C1 segment of cervical spinal cord (tissue), 14 donors: ENCODE measurements around the gene ADGRL1.
A peak's percentile ranks its signal among the peaks of the same experiment; 100 is the strongest.
"Not testable (repeated sequence)": the region's sequence is repeated elsewhere in the genome, so short reads cannot be mapped to it uniquely, and the experiment has no call there.

Source experiments
- DNase-seq, 14 donors: peaks; one replicate each; lab custom pipeline; 2025; lab: John Stamatoyannopoulos, UW

Gene ADGRL1

GRCh38 chr19:14161305-14161704 lies 44.7 kb downstream of the ADGRL1 start:
- DNase-seq: no peak

GRCh38 chr19:14160017-14160703 lies 45.8 kb downstream of the ADGRL1 start:
- peak in 1 of 14 donors; percentile 29 for DNase-seq

DNA sequence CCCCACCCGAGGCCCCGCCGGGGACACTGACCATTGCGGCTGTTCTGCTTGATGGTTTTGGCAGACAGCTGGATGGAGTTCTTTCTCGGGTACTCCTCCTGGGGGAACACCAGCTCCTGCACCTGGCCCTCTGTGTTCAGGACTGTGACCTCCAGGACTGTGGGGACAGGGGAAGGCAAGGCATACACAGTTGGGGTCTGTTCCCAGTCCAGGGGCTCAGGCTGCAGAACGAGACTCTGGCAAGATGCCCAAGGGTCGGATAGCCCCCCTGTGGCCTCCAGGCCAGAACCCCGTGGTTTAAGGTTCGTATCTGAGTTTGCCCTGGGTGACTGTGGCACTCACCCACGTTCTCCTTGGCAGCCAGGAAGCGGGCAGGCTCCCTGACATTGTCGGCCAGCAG lies 46.9 kb downstream of the ADGRL1 start:
- DNase-seq: no peak

- no peak for DNase-seq
Measured at GRCh38 chr19:14158276-14159023, 47.5 kb downstream of the ADGRL1 start.

GRCh38 chr19:14156971-14157717 lies 48.8 kb downstream of the ADGRL1 start:
- DNase-seq: no peak

DNA sequence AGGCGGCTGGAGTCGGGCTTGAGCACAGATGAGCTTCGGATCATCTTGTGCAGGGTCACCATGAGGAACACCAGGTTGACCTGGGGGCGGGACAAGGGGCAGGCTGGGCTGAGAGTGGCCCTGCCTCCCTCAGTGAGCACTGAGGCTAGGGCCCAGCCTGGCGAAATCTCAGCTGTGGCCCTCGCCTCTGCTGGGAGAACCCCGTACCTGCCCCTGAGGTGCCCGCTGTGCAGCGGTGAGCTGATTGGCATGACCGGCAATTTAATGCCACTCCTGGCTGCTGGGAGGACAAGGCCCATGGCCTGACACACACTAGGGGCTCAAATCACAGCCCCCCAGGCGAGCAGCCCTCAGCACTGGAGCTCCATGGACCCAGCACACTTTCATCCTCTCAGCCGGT lies 49.8 kb downstream of the ADGRL1 start:
- DNase-seq: no peak

DNA sequence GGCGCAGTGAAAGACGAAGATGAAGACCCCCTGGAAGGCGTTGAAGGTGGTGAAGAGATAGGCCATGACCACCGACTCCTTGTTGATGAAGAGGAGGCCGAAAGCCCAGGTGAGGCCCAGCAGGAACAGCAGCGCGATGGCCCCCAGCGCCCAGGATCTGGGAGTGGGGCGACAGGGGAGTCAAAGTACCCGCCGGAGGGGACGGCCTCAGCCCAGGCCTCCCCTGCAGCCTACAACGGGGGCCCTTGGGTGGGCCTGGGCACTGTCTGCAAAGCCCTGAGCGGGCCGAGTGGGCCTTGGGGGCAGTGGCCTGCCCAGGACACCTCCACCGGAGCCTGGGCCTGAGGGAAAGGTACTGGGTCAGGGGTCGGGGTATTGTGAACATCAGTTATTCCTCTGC lies 50.6 kb downstream of the ADGRL1 start:
- DNase-seq: no peak

GRCh38 chr19:14152713-14153112 lies 53.3 kb downstream of the ADGRL1 start:
- no peak for DNase-seq

- DNase-seq: no peak
Measured at GRCh38 chr19:14150770-14151661, 55.0 kb downstream of the ADGRL1 start.

DNA sequence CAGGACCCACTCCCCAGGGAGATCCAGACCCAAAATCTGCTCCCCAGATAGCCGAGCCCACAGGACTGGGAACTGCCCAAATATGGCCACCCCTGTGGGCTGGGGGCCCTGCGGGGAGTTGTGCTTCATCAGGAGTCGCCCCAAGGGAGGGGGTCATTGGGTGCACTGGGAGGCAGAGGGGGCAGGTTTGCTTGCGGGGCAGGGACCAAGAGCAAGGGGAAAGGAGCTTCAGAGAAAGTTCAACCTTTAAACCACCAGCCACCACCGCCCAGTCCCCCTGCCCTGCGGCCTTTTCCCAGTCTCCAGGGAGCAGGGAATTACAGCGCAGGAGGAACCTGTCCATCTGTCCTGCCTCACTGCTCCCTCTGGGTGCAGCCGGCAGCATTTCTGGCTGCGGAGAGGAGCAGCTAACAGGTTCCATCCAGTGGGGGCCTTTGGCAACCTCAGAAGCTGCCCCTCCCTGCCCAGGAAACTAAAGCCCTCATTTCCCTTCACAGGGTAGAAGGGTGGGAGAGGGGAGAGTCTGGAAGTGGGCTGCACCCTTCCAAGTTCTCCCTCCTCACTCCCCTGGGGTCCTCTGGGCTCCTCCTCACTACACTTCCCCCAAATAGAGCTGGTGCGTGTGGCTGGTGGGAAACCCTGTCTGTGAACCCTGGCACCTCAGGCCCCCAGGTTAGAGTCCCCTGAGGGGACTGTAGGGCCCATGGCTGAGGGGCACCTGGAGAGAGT lies 55.8 kb downstream of the ADGRL1 start:
- no peak for DNase-seq

DNA sequence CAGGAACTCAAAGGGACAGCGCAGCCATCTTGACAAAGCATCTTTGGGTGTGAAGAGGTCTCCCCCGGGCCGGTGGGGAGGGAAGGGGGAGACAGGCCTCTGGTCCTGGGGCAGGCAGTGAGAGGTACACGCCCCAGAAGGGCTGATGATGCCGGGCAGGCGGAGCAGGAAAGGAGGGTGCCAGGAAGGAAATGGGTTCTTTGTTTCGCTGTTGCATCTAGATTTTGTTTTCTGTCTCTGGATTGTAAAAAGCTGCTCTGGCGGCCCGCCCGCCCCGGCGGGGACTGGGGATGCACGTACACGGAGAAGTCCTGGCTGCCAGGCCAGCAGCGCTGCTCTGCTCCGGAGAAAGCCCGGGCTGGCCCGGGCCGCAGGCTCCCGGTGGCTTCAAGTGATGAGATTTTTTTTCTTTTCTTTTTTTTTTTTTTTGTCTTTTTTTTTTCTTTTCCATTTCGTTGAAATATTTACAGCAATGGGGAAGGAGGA lies 56.4 kb downstream of the ADGRL1 start:
- DNase-seq: peak in 12 of 14 donors; percentile 15 to 68 (median 36)

- no peak for DNase-seq
Measured at GRCh38 chr19:14148751-14149410, 57.1 kb downstream of the ADGRL1 start.

GRCh38 chr19:14147797-14148605 lies 58.0 kb downstream of the ADGRL1 start:
- DNase-seq: peak in 13 of 14 donors; percentile 27 to 78 (median 52)

DNA sequence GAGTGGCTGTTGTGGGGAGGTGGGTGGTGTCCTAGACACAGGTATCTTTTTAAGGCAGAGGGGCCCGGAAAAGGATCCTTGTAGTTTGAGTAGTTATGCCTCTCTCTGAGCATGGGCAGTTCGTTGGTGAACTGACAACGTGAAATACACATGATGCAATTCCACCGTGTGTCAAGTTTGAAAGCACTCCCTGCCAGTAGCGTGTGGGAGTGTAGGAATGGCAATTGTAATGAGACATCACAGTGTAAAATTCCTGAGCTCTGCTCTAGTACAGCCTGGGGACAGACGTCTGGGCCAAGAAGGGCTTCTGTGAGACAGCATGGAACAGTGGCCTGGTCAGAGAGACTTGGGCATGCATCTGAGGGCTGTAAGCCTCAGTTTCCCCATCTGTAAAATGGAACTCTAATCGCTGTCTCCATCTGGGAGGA lies 59.2 kb downstream of the ADGRL1 start:
- DNase-seq: no peak

DNA sequence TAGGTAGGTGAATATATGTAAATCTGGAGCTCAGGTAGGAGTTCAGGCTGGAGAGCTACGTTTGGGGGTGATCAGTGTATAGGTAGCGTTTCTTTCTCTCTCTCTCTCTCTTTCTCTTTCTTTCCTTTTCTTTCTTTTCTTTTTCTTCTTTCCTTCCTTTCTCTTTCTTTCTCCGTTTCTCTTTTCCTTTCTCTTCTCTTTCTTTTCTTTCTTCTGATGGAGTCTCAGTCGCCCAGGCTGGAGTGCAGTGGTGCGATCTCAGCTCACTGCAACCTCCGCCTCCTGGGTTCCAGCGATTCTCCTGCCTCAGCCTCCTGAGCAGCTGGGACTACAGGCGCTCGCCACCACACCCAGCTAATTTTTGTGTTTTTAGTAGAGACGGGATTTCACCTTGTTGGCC lies 59.8 kb downstream of the ADGRL1 start:
- DNase-seq: not testable (repeated sequence)

GRCh38 chr19:14145381-14145780 lies 60.6 kb downstream of the ADGRL1 start:
- DNase-seq: no peak

- no peak for DNase-seq
Measured at GRCh38 chr19:14142262-14143190, 63.4 kb downstream of the ADGRL1 start.

- DNase-seq: no peak
Measured at GRCh38 chr19:14141041-14141440, 64.9 kb downstream of the ADGRL1 start.
